Hematopoietic multipotent progenitor cell treated with erythropoietin and hydrocortisone succinate and interleukin-3 and kit ligand, for 8 days (in vitro differentiated cells): Measurements from ENCODE around the gene EEPD1.

Source experiments
- DNase-seq: peaks from one replicate; pipeline ENCODE4 v3.0.0-alpha.2; 2015

EEPD1 gene

GRCh38 chr7:36157527-36158320 is 4.7 kb downstream of the EEPD1 start:
- DNase-seq: no peak

- DNase-seq: no peak
Observed at GRCh38 chr7:36158321-36158605, 5.2 kb downstream of the EEPD1 start.

GRCh38 chr7:36159618-36160017 is 6.6 kb downstream of the EEPD1 start:
- no peak for DNase-seq

GRCh38 chr7:36160313-36160712 is 7.3 kb downstream of the EEPD1 start:
- DNase-seq: no peak

GRCh38 chr7:36161996-36162395 is 8.9 kb downstream of the EEPD1 start:
- DNase-seq: no peak

GRCh38 chr7:36165059-36165458 is 12.0 kb downstream of the EEPD1 start:
- DNase-seq: no peak

- DNase-seq: no peak
Observed at GRCh38 chr7:36165802-36166201, 12.7 kb downstream of the EEPD1 start.

- DNase-seq: no peak
Observed at GRCh38 chr7:36167403-36168050, 14.5 kb downstream of the EEPD1 start.

GRCh38 chr7:36171503-36171902 is 18.4 kb downstream of the EEPD1 start:
- DNase-seq: no peak

GRCh38 chr7:36175886-36176285 is 22.8 kb downstream of the EEPD1 start:
- no peak for DNase-seq

- DNase-seq: no peak
Observed at GRCh38 chr7:36176697-36177096, 23.6 kb downstream of the EEPD1 start.

GRCh38 chr7:36180121-36180520 is 27.1 kb downstream of the EEPD1 start:
- DNase-seq: no peak

- DNase-seq: no peak
Observed at GRCh38 chr7:36181668-36182067, 28.6 kb downstream of the EEPD1 start.

GRCh38 chr7:36182854-36183604 is 30.0 kb downstream of the EEPD1 start:
- DNase-seq: no peak

GRCh38 chr7:36185092-36185491 is 32.0 kb downstream of the EEPD1 start:
- DNase-seq: no peak

GRCh38 chr7:36185756-36186155 is 32.7 kb downstream of the EEPD1 start:
- DNase-seq: no peak

GRCh38 chr7:36186359-36187121 is 33.5 kb downstream of the EEPD1 start:
- DNase-seq: no peak

- no peak for DNase-seq
Observed at GRCh38 chr7:36188266-36188665, 35.2 kb downstream of the EEPD1 start.

GRCh38 chr7:36188906-36189305 is 35.9 kb downstream of the EEPD1 start:
- DNase-seq: no peak

GRCh38 chr7:36190447-36191291 is 37.6 kb downstream of the EEPD1 start:
- no peak for DNase-seq

- no peak for DNase-seq
Observed at GRCh38 chr7:36191292-36191920, 38.4 kb downstream of the EEPD1 start.
